Osteocyte (in vitro differentiated cells): Measurements from ENCODE around the gene LSM7. TPM values are rescaled to one million over a fixed set of nuclear protein-coding genes. Genes with fewer than 3 reads are reported as not detected.

ENCODE experiments used
- DNase-seq: peaks from one replicate; pipeline ENCODE4 v3.0.0; 2021; ENCODE audit warnings: mixed read lengths; ENCODE audit not compliant: unreplicated experiment; ENCODE audit errors: extremely low spot score
- H3K27ac Mint-ChIP-seq: one replicate; pipeline ENCODE4 v1.8.0; 2021; ENCODE audit warnings: mild to moderate bottlenecking, mixed read lengths; ENCODE audit not compliant: unreplicated experiment
- H3K27me3 Mint-ChIP-seq: one replicate; pipeline ENCODE4 v1.8.0; 2021; ENCODE audit warnings: mixed read lengths; ENCODE audit not compliant: unreplicated experiment
- H3K36me3 Mint-ChIP-seq: one replicate; pipeline ENCODE4 v1.8.0; 2021; ENCODE audit warnings: mixed read lengths; ENCODE audit not compliant: unreplicated experiment
- H3K4me1 Mint-ChIP-seq: one replicate; pipeline ENCODE4 v1.8.0; 2021; ENCODE audit warnings: mixed read lengths; ENCODE audit not compliant: unreplicated experiment
- H3K4me3 Mint-ChIP-seq: one replicate; pipeline ENCODE4 v1.8.0; 2021; ENCODE audit warnings: mild to moderate bottlenecking, moderate library complexity, mixed read lengths; ENCODE audit not compliant: unreplicated experiment
- H3K9me3 Mint-ChIP-seq: one replicate; pipeline ENCODE4 v1.8.0; 2021; ENCODE audit warnings: mixed read lengths; ENCODE audit not compliant: unreplicated experiment
- CTCF ChIP-seq: fragments of 200-600 bp; sonication (generic); IDR thresholded peaks from 2 replicates; pipeline ENCODE4 v1.5.0; 2021; ENCODE audit warnings: antibody characterized with exemption, mild to moderate bottlenecking, moderate library complexity
- total RNA-seq: library from RNA; stranded (reverse); gene quantifications from 2 replicates; pipeline ENCODE4 v1.2.1, GENCODE V29; 2021

The LSM7 gene
- total RNA-seq, 1 donor from 2014 or later, result 77.8 TPM

- Mint-ChIP-seq H3K4me3 (no peak overlapping the region), H3K4me1 (no peaks in the 10 kb centered on the region), H3K27ac (no peak overlapping the region), H3K27me3 (no peaks in the 10 kb centered on the region), H3K36me3 (no peaks in the 10 kb centered on the region), H3K9me3 (no peaks in the 10 kb centered on the region)
- no peak for TF ChIP-seq CTCF
- no peak for DNase-seq
Measured at GRCh38 chr19:2354670-2355069, 26.3 kb upstream of the LSM7 start.

GRCh38 chr19:2353887-2354592 lies 25.7 kb upstream of the LSM7 start:
- DNase-seq, result no peak
- Mint-ChIP-seq H3K36me3 (no peaks in the 10 kb centered on the region), H3K9me3 (no peaks in the 10 kb centered on the region), H3K27me3 (no peaks in the 10 kb centered on the region), H3K4me3 (no peak overlapping the region), H3K4me1 (no peaks in the 10 kb centered on the region), H3K27ac (no peak overlapping the region)
- TF ChIP-seq CTCF, result no peak

GRCh38 chr19:2353159-2353886 lies 24.9 kb upstream of the LSM7 start:
- TF ChIP-seq CTCF, result no peak
- Mint-ChIP-seq H3K4me1 (no peaks in the 10 kb centered on the region), H3K27ac (no peak overlapping the region), H3K4me3 (no peak overlapping the region), H3K27me3 (no peaks in the 10 kb centered on the region), H3K36me3 (no peaks in the 10 kb centered on the region), H3K9me3 (no peaks in the 10 kb centered on the region)
- DNase-seq, result peak; percentile 84

- no peaks in the 10 kb centered on the region for H3K4me1 Mint-ChIP-seq
Measured at GRCh38 chr19:2352121-2352520, 23.7 kb upstream of the LSM7 start.

More at GRCh38 chr19:2352121-2352520, 23.7 kb upstream of the LSM7 start:
- no peak overlapping the region for H3K4me3 Mint-ChIP-seq
- no peaks in the 10 kb centered on the region for H3K27me3 Mint-ChIP-seq
- no peaks in the 10 kb centered on the region for H3K9me3 Mint-ChIP-seq
- no peaks in the 10 kb centered on the region for H3K36me3 Mint-ChIP-seq
- H3K27ac Mint-ChIP-seq, result no peak overlapping the region
- DNase-seq, result peak; percentile 84
- TF ChIP-seq CTCF, result no peak
